ENCODE data around the gene PROC. TPM values are rescaled to one million over a fixed set of nuclear protein-coding genes. Genes with fewer than 3 reads are reported as not detected.
A peak's percentile ranks its signal among the peaks of the same experiment; 100 is the strongest.

The PROC gene
- total and polyA plus RNA-seq, 2 of the 4 experiments (the other 2 are of a cell fraction): 0.07 TPM; not detected in 1

DNA sequence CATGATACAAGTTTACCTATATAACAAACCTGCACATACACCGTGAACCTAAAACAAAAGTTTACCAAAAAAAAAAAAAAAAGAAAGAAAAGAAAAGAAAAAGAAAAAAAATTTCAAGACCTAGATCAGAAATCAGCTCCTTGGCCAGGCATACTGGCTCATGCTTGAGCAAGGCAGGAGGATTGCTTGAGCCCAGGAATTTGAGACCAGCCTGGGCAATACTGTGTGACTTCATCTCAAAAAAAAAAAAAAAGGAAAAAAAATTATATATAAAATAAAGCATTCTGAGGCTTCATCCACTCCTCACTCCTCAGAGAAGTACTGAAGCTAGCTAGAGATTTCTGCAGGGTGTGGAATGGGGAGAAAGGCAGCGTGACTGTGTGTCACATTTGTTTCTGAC, 11.8 kb upstream of the PROC start:
- H4K91ac ChIP-seq (ENCODE audit: insufficient read depth, low read depth, low read length): peak overlapping the region; percentile 20; the same call in 1 of the 2 replicates
- peaks cover 7% of the 10 kb centered on the region for H3K4me1 ChIP-seq (ENCODE audit: control insufficient read depth, insufficient read depth, low read length)
- no peaks in the 10 kb centered on the region for H3K27me3 ChIP-seq (ENCODE audit: control insufficient read depth, insufficient read depth, low read length)
- H3K23ac ChIP-seq (ENCODE audit: low read depth, low read length): no peak overlapping the region
- dilution Hi-C loops (cut with HindIII; ENCODE audit: low sequenced_read_pairs, unreplicated experiment): no loop called here
- no peaks in the 10 kb centered on the region for H3K36me3 ChIP-seq (ENCODE audit: control insufficient read depth, insufficient read depth, low read length)
- H3K56ac ChIP-seq (ENCODE audit: extremely low read depth, insufficient read depth, low read length): no peak overlapping the region
- peak overlapping the region; percentile 87; the same call in 1 of the 2 replicates for H2BK120ac ChIP-seq (ENCODE audit: low read depth, low read length)
- no peak overlapping the region for H2BK5ac ChIP-seq (ENCODE audit: low read depth, low read length, poor library complexity, severe bottlenecking)
- no peak overlapping the region for H3K9ac ChIP-seq (ENCODE audit: low read depth, low read length)
- H2BK20ac ChIP-seq (ENCODE audit: low read depth, low read length): no peak overlapping the region
- peaks cover 22% of the 10 kb centered on the region for H3K9me1 ChIP-seq (ENCODE audit: insufficient read depth, low read length)
- H4K5ac ChIP-seq (ENCODE audit: low read depth, low read length): no peak overlapping the region
- no peak for ATAC-seq (ENCODE audit: low read depth)
- H2AK9ac ChIP-seq (replicated peaks; ENCODE audit: low read depth, low read length, poor library complexity): no peak overlapping the region
- in situ Hi-C loops (cut with MboI; ENCODE audit: low sequenced_read_pairs): no loop called here
- no peak overlapping the region; the same call in 1 of the 2 replicates for H3K18ac ChIP-seq (ENCODE audit: low read depth, low read length)
- peaks cover 0 to 6% of the 10 kb centered on the region in 2 experiments; a peak in 1 of 4 replicates for H3K79me1 ChIP-seq (ENCODE audit: low read depth in 1 of 2, low read length in 2 of 2)
- H3K4me3 ChIP-seq (ENCODE audit: insufficient read depth, low read depth, low read length): no peak overlapping the region
- H3K27ac ChIP-seq (ENCODE audit: insufficient read depth, low read length): no peak overlapping the region
- H3K4me2 ChIP-seq (ENCODE audit: low read depth, low read length): no peak overlapping the region
- ChIA-PET POLR2A (ENCODE audit: unreplicated experiment) (no interaction called here), CTCF (interaction anchor here (0.6 kb wide), 1 partner anchor 429 kb away, joined by 3 read pairs; no protein-coding TSS in a partner anchor)
- WGBS, 2 experiments (ENCODE audit: extremely low coverage in 2 of 2, insufficient read length in 1 of 2): no CpG with 5 or more reads among the region's 2 CpGs
- TF ChIP-seq CEBPB (IDR thresholded peaks at IDR 0.05; ENCODE audit: low read depth, low read length) (peak; percentile 19; the same call in 1 of the 2 replicates), NFE2L2 (IDR thresholded peaks at IDR 0.05; ENCODE audit: low read depth, low read length) (no peak), RFX5 (IDR thresholded peaks at IDR 0.05; ENCODE audit: low read depth, low read length) (no peak), SMC3 (IDR thresholded peaks at IDR 0.05; ENCODE audit: low read depth, low read length) (no peak)
- TF ChIP-seq, protein P1, sequence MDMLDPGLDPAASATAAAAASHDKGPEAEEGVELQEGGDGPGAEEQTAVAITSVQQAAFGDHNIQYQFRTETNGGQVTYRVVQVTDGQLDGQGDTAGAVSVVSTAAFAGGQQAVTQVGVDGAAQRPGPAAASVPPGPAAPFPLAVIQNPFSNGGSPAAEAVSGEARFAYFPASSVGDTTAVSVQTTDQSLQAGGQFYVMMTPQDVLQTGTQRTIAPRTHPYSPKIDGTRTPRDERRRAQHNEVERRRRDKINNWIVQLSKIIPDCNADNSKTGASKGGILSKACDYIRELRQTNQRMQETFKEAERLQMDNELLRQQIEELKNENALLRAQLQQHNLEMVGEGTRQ (IDR thresholded peaks at IDR 0.05; ENCODE audit: low read depth, low read length): no peak
- H3K9me3 ChIP-seq (ENCODE audit: control insufficient read depth, insufficient read depth, low read length): no peaks in the 10 kb centered on the region
- 0 out of 4 replicates have a peak overlapping the region, but pooled peaks of 1 of the 2 experiments have one; percentile 13 for H4K8ac ChIP-seq (ENCODE audit: low read depth in 2 of 2, low read length in 2 of 2)
- peak overlapping the region; percentile 34; the same call in 1 of the 3 replicates for H2BK15ac ChIP-seq (ENCODE audit: low read depth, low read length)
- intact Hi-C loops (cut with micrococcal nuclease): no loop called here
- peak; percentile 40 for DNase-seq
- no peak overlapping the region for H3K14ac ChIP-seq (replicated peaks; ENCODE audit: low read depth, low read length)
- no peak overlapping the region for H2AFZ ChIP-seq (replicated peaks; ENCODE audit: low read length, poor library complexity)
- peak overlapping the region; percentile 52 for H3K4ac ChIP-seq (ENCODE audit: low read depth, low read length)
- BruUV-seq (replicated peaks): no TSS peak
- no peak overlapping the region for H2AK5ac ChIP-seq (ENCODE audit: low read depth, low read length)
- no peaks in the 10 kb centered on the region for H4K20me1 ChIP-seq (ENCODE audit: insufficient read depth, low read length)

Measured in IMR-90 (cell line).